Choroid plexus epithelial cell (primary cell): ENCODE results near the gene TST.

Experiments used
- DNase-seq: peaks from one replicate; pipeline ENCODE4 v3.0.0-alpha.2; 2010; ENCODE audit warnings: low read depth
- H3K4me3 ChIP-seq: 2 replicates; pipeline ENCODE4 v1.5.1; 2011; ENCODE audit warnings: low read depth, mild to moderate bottlenecking, control low read depth, low read length, moderate library complexity
- TF ChIP-seq, protein P1 (sequence below): conservative IDR thresholded peaks from 2 replicates; pipeline ENCODE4 v1.5.1; 2011; ENCODE audit warnings: low read depth, mild to moderate bottlenecking, control low read depth, inconsistent platforms, low read length, moderate library complexity

TST gene

DNA sequence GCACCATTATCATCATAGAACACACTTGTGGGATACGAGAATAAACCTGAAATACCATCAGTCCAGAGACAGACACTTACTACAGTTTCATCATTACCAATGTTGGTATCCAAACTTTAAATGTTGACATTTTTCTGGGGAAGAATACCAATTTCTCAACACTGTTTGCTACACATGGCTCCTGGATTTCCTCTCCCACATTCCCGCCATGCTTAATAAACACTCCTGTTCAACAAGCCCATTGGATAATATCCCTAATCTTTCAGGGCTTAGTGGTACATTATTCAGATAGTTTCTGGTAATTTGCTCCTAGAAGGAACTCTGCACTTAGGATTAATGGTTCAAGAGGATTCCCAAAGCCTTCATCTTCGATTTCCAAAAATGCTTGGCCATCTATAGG is 57.6 kb downstream of the TST start:
- TF ChIP-seq, protein P1, sequence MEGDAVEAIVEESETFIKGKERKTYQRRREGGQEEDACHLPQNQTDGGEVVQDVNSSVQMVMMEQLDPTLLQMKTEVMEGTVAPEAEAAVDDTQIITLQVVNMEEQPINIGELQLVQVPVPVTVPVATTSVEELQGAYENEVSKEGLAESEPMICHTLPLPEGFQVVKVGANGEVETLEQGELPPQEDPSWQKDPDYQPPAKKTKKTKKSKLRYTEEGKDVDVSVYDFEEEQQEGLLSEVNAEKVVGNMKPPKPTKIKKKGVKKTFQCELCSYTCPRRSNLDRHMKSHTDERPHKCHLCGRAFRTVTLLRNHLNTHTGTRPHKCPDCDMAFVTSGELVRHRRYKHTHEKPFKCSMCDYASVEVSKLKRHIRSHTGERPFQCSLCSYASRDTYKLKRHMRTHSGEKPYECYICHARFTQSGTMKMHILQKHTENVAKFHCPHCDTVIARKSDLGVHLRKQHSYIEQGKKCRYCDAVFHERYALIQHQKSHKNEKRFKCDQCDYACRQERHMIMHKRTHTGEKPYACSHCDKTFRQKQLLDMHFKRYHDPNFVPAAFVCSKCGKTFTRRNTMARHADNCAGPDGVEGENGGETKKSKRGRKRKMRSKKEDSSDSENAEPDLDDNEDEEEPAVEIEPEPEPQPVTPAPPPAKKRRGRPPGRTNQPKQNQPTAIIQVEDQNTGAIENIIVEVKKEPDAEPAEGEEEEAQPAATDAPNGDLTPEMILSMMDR = no peak
- no peak for DNase-seq
- H3K4me3 ChIP-seq = no peak overlapping the region
